HG03354 (cell line): Measurements from ENCODE around the gene DIPK1B.
A peak's percentile ranks its signal among the peaks of the same experiment; 100 is the strongest.

ENCODE experiments used
- ATAC-seq: cut with Tn5 transposase; IDR thresholded peaks from one replicate; pipeline ENCODE4 v1.9.1; 2021; ENCODE audit warnings: mild to moderate bottlenecking; ENCODE audit not compliant: unreplicated experiment, poor library complexity, severe bottlenecking

DIPK1B gene

GRCh38 chr9:136685216-136685615 lies 27.2 kb upstream of the DIPK1B start:
- ATAC-seq: no peak

- no peak for ATAC-seq
These were observed 26.4 kb upstream of the DIPK1B start for GRCh38 chr9:136685790-136686533.

- no peak for ATAC-seq
These were observed 25.9 kb upstream of the DIPK1B start for GRCh38 chr9:136686534-136686793.

GRCh38 chr9:136686794-136687711 lies 25.3 kb upstream of the DIPK1B start, which contains the start of gene AGPAT2:
TSS of gene AGPAT2 (minus strand) at chr9:136687457. CDS start at chr9:136687357, 100 bp downstream.
- peak; percentile 69 for ATAC-seq

GRCh38 chr9:136687721-136688223 lies 24.6 kb upstream of the DIPK1B start:
- ATAC-seq: no peak

- no peak for ATAC-seq
These were observed 23.9 kb upstream of the DIPK1B start for GRCh38 chr9:136688274-136689107.

- ATAC-seq: no peak
These were observed 23.3 kb upstream of the DIPK1B start for GRCh38 chr9:136689108-136689460.

GRCh38 chr9:136690104-136690805 lies 22.1 kb upstream of the DIPK1B start:
- no peak for ATAC-seq

- ATAC-seq: no peak
These were observed 21.5 kb upstream of the DIPK1B start for GRCh38 chr9:136690806-136691261.

GRCh38 chr9:136691316-136692184 lies 20.8 kb upstream of the DIPK1B start:
- ATAC-seq: no peak

GRCh38 chr9:136692185-136693134 lies 19.9 kb upstream of the DIPK1B start:
- no peak for ATAC-seq

GRCh38 chr9:136693135-136693489 lies 19.3 kb upstream of the DIPK1B start:
- ATAC-seq: no peak

- ATAC-seq: no peak
These were observed 18.7 kb upstream of the DIPK1B start for GRCh38 chr9:136693490-136694162.

- no peak for ATAC-seq
These were observed 18.1 kb upstream of the DIPK1B start for GRCh38 chr9:136694163-136694871.

- no peak for ATAC-seq
These were observed 17.5 kb upstream of the DIPK1B start for GRCh38 chr9:136694872-136695247.

- no peak for ATAC-seq
These were observed 16.9 kb upstream of the DIPK1B start for GRCh38 chr9:136695435-136695895.
